Thyroid gland (tissue), 4 donors: ENCODE data around the gene CLDN9. TPM values are rescaled to one million over a fixed set of nuclear protein-coding genes. Genes with fewer than 3 reads are reported as not detected.

ENCODE experiments used
- DNase-seq, 2 donors: peaks; one replicate each; pipeline ENCODE4 v3.0.0-alpha.2; 2019
- H3K27ac ChIP-seq, 3 donors: fragments of 200-600 bp; sonication (generic); 1 replicate in 2 of 3; 2 replicates in 1 of 3; pipeline ENCODE4 v1.5.1; 2016 to 2019; ENCODE audit warnings: mild to moderate bottlenecking in 1 of 3, moderate library complexity in 1 of 3
- H3K27me3 ChIP-seq: fragments of 200-600 bp; sonication (generic); one replicate; pipeline ENCODE4 v1.5.1; 2019
- H3K36me3 ChIP-seq, 2 donors: fragments of 200-600 bp; sonication (generic); one replicate each; pipeline ENCODE4 v1.5.1; 2016 to 2019
- H3K4me1 ChIP-seq, 2 donors: fragments of 200-600 bp; sonication (generic); one replicate each; pipeline ENCODE4 v1.5.1; 2017 to 2019
- H3K4me3 ChIP-seq, 3 donors: fragments of 200-600 bp; sonication (generic); replicated peaks in 1 of 3; 1 replicate in 2 of 3; 2 replicates in 1 of 3; pipeline ENCODE4 v1.5.1; 2016; ENCODE audit warnings: mild to moderate bottlenecking in 1 of 3
- H3K9me3 ChIP-seq: fragments of 200-600 bp; sonication (generic); one replicate; pipeline ENCODE4 v1.5.1; 2017
- POLR2A ChIP-seq, 2 donors: fragments of 450-650 bp; IDR thresholded peaks; one replicate each; pipeline ENCODE4 v1.6.1; 2017; ENCODE audit warnings: antibody characterized with exemption in 2 of 2, mild to moderate bottlenecking in 2 of 2, moderate library complexity in 1 of 2
- WGBS, 2 donors: methylation state at CpG; one replicate each; pipeline ENCODE4 v1.1.5; 2017; 5-methylcytosine and 5-hydroxymethylcytosine counted together
- intact Hi-C: fragments of 100-400 bp; cut with DNase I; formaldehyde crosslinking; loops from one replicate; pipeline ENCODE4 v1.15.1; 2023
- total RNA-seq, 4 donors: library from RNA; depleted of rRNA; stranded (reverse); fragments of >200 nt; gene quantifications; one replicate each; pipeline ENCODE4 v1.2.3, GENCODE V29; 2016
- TF ChIP-seq, protein P1 (sequence below), 6 experiments: fragments of 200-600 bp in 3 of 6; fragments of 450-650 bp in 3 of 6; sonication (generic) in 3 of 6; IDR thresholded peaks; one replicate each; pipeline ENCODE4 v1.5.1; 2016 to 2019; ENCODE audit warnings: antibody characterized with exemption in 6 of 6, mild to moderate bottlenecking in 2 of 6, inconsistent platforms in 1 of 6, moderate library complexity in 1 of 6

CLDN9 gene
- total RNA-seq, 4 donors from 2014 or later, result 0.33 TPM; not detected in 3

- no peaks in the 10 kb centered on the region for H3K36me3 ChIP-seq
- intact Hi-C loops, result no loop called here
- TF ChIP-seq, protein P1, sequence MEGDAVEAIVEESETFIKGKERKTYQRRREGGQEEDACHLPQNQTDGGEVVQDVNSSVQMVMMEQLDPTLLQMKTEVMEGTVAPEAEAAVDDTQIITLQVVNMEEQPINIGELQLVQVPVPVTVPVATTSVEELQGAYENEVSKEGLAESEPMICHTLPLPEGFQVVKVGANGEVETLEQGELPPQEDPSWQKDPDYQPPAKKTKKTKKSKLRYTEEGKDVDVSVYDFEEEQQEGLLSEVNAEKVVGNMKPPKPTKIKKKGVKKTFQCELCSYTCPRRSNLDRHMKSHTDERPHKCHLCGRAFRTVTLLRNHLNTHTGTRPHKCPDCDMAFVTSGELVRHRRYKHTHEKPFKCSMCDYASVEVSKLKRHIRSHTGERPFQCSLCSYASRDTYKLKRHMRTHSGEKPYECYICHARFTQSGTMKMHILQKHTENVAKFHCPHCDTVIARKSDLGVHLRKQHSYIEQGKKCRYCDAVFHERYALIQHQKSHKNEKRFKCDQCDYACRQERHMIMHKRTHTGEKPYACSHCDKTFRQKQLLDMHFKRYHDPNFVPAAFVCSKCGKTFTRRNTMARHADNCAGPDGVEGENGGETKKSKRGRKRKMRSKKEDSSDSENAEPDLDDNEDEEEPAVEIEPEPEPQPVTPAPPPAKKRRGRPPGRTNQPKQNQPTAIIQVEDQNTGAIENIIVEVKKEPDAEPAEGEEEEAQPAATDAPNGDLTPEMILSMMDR (IDR thresholded peaks at IDR 0.05), result no peak
- no peak for TF ChIP-seq POLR2A (IDR thresholded peaks at IDR 0.05)
- H3K4me3 ChIP-seq, result no peak overlapping the region
- H3K27me3 ChIP-seq, result no peaks in the 10 kb centered on the region
- 96 to 97% methylated on average over 6 to 10 of the region's 28 CpGs for WGBS, 2 donors
- peaks cover 10 to 30% of the 10 kb centered on the region in 2 donors for H3K4me1 ChIP-seq
- no peak for DNase-seq
- no peak overlapping the region for H3K27ac ChIP-seq
- no peaks in the 10 kb centered on the region for H3K9me3 ChIP-seq
Observed at GRCh38 chr16:2975161-2975795, 37.4 kb upstream of the CLDN9 start.

DNA sequence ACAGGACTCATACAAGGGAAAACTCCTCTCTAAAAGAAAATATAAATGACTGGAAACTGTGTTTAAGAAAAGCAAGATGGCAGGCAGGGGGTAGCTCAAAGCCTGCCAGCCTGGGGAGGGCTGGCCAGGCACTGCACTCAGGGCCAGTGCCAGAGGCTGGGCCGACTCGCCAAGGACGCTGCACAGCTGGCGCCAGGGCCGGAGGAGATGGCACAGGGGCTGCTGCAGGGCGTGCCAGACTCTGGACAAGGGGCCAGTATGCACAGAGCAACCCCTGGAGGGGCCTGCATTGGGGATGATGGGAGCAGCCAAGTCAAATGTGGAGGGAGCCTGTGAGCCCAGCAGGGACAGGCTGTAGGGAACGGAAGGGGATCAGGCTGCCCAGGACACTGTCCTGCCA lies 36.5 kb upstream of the CLDN9 start:
- TF ChIP-seq POLR2A (IDR thresholded peaks at IDR 0.05), result no peak
- TF ChIP-seq, protein P1 (IDR thresholded peaks at IDR 0.05), result no peak
- no peak overlapping the region for H3K27ac ChIP-seq
- H3K4me3 ChIP-seq, result no peak overlapping the region
- no peaks in the 10 kb centered on the region for H3K9me3 ChIP-seq
- intact Hi-C loops, result no loop called here
- no peak for DNase-seq
- no peaks in the 10 kb centered on the region for H3K27me3 ChIP-seq
- 89 to 94% methylated on average over 7 of the region's 7 CpGs for WGBS, 2 donors
- H3K36me3 ChIP-seq, result no peaks in the 10 kb centered on the region
- peaks cover 10 to 28% of the 10 kb centered on the region in 2 donors for H3K4me1 ChIP-seq

DNA sequence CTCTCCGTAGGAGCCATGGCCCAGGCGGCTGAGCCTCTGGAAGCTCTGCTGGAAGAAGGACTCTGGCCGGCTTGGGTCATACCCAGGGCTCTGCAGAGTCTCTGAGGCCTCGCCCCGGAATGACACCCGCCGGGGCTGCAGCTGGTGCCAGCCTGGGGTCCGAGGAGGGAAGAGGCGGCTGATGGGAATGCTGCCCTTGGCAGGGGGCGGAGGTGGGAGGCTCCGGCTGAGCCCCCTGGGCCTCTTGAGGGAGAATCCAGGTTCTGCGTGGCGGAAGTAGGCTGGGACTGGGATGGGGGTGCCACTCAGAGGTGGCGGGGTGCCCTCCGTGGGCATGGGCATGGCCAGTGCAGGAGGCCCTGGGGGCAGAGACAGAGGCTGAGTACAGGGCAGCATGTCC lies 36.0 kb upstream of the CLDN9 start:
- 95 to 99% methylated on average over 9 to 15 of the region's 15 CpGs for WGBS, 2 donors
- intact Hi-C loops, result no loop called here
- TF ChIP-seq POLR2A (IDR thresholded peaks at IDR 0.05), result no peak
- TF ChIP-seq, protein P1 (IDR thresholded peaks at IDR 0.05), result no peak
- Histone ChIP-seq H3K27me3 (no peaks in the 10 kb centered on the region), H3K4me1 (peaks cover 10 to 28% of the 10 kb centered on the region in 2 donors), H3K9me3 (no peaks in the 10 kb centered on the region), H3K27ac (no peak overlapping the region), H3K36me3 (no peaks in the 10 kb centered on the region), H3K4me3 (no peak overlapping the region)
- DNase-seq, result no peak

DNA sequence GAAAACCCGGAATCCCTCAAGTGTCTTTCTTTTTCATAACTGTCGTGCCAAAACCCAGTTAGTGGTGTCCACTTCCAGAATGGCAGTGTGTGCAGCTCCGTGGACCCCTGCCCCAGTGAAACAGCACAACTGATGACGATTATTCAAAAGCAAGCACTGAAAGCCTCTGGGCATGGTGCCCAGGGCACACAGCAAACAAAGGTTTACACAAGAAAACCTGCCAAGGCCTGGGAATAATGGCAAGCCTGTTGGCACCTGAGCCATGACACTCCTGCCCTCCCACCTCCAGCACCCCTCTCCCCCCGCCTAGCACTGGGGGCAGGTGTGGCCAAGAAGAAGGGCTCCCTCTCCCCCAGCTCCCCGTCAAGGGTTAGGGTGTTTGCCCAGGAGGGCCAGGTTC lies 35.3 kb upstream of the CLDN9 start:
- DNase-seq, result peak; percentile 57 to 61
- Histone ChIP-seq H3K36me3 (no peaks in the 10 kb centered on the region), H3K27me3 (no peaks in the 10 kb centered on the region), H3K4me3 (no peak overlapping the region), H3K27ac (no peak overlapping the region), H3K4me1 (peaks cover 10 to 26% of the 10 kb centered on the region in 2 donors), H3K9me3 (no peaks in the 10 kb centered on the region)
- TF ChIP-seq POLR2A (IDR thresholded peaks at IDR 0.05), result no peak
- TF ChIP-seq, protein P1 (IDR thresholded peaks at IDR 0.05), result no peak
- WGBS, 2 donors, result 47 to 54% methylated on average over 6 of the region's 6 CpGs
- intact Hi-C loops, result no loop called here

DNA sequence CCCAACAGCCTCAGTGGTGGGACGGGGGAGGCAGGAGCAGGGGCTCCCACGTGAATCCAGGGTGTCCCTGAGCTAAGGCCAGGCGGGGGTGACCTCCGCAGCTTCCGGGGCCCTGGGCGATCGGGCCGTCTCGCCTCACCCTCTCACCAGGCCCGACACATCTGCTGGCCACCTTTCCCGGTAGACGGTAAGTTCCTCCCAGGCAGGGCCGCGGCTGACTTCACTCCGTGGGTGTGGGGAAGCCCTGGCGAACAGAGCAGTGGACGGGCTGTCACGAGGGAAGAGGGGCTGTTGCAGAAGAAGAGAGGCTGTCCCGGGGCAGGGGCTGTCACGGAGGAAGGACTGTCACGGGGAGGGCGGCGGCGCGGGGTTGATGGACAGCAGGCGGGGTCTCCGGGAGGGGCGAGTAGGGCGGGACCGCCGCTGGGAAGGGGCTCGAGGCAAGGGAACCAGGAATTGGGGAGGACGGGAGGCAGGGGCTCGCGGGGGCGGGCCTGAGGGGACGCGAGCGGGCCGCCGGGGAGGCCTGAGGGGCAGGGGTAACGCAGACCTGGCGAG lies 33.0 kb upstream of the CLDN9 start:
- 12 to 13% methylated on average over 19 to 26 of the region's 43 CpGs for WGBS, 2 donors
- Histone ChIP-seq H3K9me3 (no peaks in the 10 kb centered on the region), H3K36me3 (no peaks in the 10 kb centered on the region), H3K4me1 (peaks cover 8 to 19% of the 10 kb centered on the region in 2 donors), H3K27me3 (no peaks in the 10 kb centered on the region), H3K4me3 (peak overlapping the region in 1 of 3 donors; percentile 61), H3K27ac (no peak overlapping the region)
- TF ChIP-seq, protein P1 (IDR thresholded peaks at IDR 0.05), result no peak
- TF ChIP-seq POLR2A (IDR thresholded peaks at IDR 0.05), result no peak
- DNase-seq, result no peak
- intact Hi-C loops, result no loop called here
